Peyer's patch (tissue), 4 donors: Measurements from ENCODE around the gene LFNG. TPM values are rescaled to one million over a fixed set of nuclear protein-coding genes. Genes with fewer than 3 reads are reported as not detected.

Experiments used
- DNase-seq, 3 donors: peaks; one replicate each; pipeline ENCODE4 v3.0.0-alpha.2; 2017 to 2019
- H3K27ac ChIP-seq, 4 donors: fragments of 200-600 bp; sonication (generic); one replicate each; pipeline ENCODE4 v1.5.1; 2016 to 2019
- H3K27me3 ChIP-seq, 2 donors: fragments of 200-600 bp; sonication (generic); one replicate each; pipeline ENCODE4 v1.5.1; 2019
- H3K36me3 ChIP-seq, 3 donors: fragments of 200-600 bp; sonication (generic); one replicate each; pipeline ENCODE4 v1.5.1; 2016 to 2019
- H3K4me1 ChIP-seq, 4 donors: fragments of 200-600 bp; sonication (generic); one replicate each; pipeline ENCODE4 v1.5.1; 2016 to 2019
- H3K4me3 ChIP-seq, 4 donors: fragments of 200-600 bp; sonication (generic); 1 replicate in 3 of 4; 2 replicates in 1 of 4; pipeline ENCODE4 v1.5.1; 2016 to 2019; ENCODE audit warnings: mild to moderate bottlenecking in 1 of 4
- H3K9me3 ChIP-seq, 4 donors: fragments of 200-600 bp; sonication (generic); one replicate each; pipeline ENCODE4 v1.5.1; 2016 to 2019; ENCODE audit warnings: mild to moderate bottlenecking in 1 of 4
- POLR2A ChIP-seq, 2 donors: fragments of 450-650 bp; IDR thresholded peaks; one replicate each; pipeline ENCODE4 v1.5.1; 2017; ENCODE audit warnings: antibody characterized with exemption in 2 of 2, mild to moderate bottlenecking in 2 of 2, moderate library complexity in 2 of 2
- total RNA-seq, 4 donors: library from RNA; depleted of rRNA; stranded (reverse); fragments of >200 nt; gene quantifications; one replicate each; pipeline ENCODE4 v1.1.0, GENCODE V29; 2016
- TF ChIP-seq, protein P1 (sequence below), 6 experiments: fragments of 450-650 bp in 4 of 6; fragments of 200-600 bp in 2 of 6; sonication (generic) in 1 of 6; IDR thresholded peaks; one replicate each; pipeline ENCODE4 v1.5.1; 2017 to 2019; ENCODE audit warnings: antibody characterized with exemption in 6 of 6, mild to moderate bottlenecking in 3 of 6, moderate library complexity in 1 of 6

The LFNG gene
- total RNA-seq, 4 donors from 2014 or later: 22.3 to 104 (median 41.7) TPM

DNA sequence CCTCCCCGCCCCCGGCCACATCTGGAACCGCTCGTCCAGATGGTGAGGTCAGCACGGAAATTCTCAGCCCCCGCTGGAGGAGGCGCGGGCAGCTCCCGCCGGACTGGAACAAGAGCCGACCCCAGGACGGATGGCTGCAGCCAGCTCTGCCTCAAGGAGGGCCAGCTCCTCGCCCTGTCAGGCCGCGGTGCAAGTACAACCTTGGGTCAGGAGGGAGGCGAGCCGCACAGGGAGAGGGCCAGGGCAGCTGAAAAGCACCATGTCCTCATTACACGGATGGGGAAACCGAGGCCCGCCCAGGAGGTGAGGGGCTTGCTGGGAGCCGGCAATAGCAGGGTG is 39.5 kb upstream of the LFNG start:
- Histone ChIP-seq H3K27ac (no peak overlapping the region), H3K4me3 (no peak overlapping the region), H3K4me1 (peaks cover 0 to 16% (median 14%) of the 10 kb centered on the region in 4 donors), H3K27me3 (no peaks in the 10 kb centered on the region), H3K9me3 (no peaks in the 10 kb centered on the region), H3K36me3 (no peaks in the 10 kb centered on the region)
- DNase-seq: no peak
- TF ChIP-seq POLR2A (IDR thresholded peaks at IDR 0.05): no peak
- TF ChIP-seq, protein P1, sequence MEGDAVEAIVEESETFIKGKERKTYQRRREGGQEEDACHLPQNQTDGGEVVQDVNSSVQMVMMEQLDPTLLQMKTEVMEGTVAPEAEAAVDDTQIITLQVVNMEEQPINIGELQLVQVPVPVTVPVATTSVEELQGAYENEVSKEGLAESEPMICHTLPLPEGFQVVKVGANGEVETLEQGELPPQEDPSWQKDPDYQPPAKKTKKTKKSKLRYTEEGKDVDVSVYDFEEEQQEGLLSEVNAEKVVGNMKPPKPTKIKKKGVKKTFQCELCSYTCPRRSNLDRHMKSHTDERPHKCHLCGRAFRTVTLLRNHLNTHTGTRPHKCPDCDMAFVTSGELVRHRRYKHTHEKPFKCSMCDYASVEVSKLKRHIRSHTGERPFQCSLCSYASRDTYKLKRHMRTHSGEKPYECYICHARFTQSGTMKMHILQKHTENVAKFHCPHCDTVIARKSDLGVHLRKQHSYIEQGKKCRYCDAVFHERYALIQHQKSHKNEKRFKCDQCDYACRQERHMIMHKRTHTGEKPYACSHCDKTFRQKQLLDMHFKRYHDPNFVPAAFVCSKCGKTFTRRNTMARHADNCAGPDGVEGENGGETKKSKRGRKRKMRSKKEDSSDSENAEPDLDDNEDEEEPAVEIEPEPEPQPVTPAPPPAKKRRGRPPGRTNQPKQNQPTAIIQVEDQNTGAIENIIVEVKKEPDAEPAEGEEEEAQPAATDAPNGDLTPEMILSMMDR (IDR thresholded peaks at IDR 0.05): no peak

DNA sequence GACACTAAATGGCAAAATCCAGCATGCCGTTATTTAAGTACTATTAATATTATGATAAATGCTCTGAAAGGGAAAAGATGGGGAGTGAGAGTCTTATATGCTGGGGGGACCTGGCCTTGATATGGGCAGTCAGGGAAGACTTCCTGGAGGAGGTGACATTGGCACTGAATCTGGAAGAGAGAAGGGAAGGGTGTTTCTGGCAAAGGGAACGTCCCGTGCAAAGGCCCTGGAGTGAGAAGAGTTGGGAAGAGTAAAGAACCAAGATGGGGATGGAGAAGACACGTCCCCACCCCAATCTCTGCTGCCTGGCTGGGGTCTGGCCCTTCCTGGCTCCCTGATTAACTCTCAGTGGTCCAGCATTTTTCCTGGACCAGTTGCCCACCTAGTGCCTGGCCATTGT is 38.4 kb upstream of the LFNG start:
- Histone ChIP-seq H3K4me3 (no peak overlapping the region), H3K27ac (no peak overlapping the region), H3K27me3 (no peaks in the 10 kb centered on the region), H3K9me3 (no peaks in the 10 kb centered on the region), H3K4me1 (peaks cover 0 to 16% (median 14%) of the 10 kb centered on the region in 4 donors), H3K36me3 (no peaks in the 10 kb centered on the region)
- TF ChIP-seq, protein P1 (IDR thresholded peaks at IDR 0.05): no peak
- TF ChIP-seq POLR2A (IDR thresholded peaks at IDR 0.05): no peak
- DNase-seq: no peak

DNA sequence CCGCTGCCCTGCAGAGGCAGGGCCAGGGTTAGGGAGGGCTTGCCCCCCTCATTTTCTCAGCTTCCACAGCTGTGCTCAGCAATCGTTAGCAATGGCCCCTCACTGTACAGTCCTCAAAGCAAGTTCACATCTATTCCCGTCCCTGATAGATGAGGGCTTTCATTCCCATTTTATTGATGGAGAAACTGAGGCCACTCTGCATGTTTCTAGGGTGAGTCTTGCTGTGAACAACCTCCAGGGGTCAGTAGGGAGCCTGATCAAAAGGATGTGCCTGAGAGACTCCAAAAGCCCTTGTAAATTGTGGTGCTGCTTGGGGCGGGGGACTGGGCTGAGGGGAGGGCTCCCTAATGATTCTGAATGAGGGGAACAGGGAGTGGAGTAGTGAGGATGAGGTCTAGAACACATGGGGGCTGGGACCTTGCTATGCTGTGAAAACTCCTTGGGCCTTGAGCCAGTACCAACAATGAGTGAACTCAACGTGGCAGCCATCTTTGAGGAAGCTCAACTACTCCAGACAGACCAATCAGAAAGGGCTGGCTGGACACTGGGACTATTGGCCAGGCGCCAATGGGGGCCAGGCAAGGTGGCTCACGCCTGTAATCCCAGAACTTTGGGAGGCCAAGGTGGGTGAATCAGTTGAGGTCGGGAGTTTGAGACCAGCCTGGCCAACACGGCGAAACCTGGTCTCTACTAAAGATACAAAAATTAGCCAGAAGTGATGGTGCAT is 36.7 kb upstream of the LFNG start:
- no peaks in the 10 kb centered on the region for H3K36me3 ChIP-seq
- no peak for DNase-seq
- TF ChIP-seq POLR2A (IDR thresholded peaks at IDR 0.05): no peak
- TF ChIP-seq, protein P1 (IDR thresholded peaks at IDR 0.05): no peak
- no peak overlapping the region for H3K27ac ChIP-seq
- no peak overlapping the region for H3K4me3 ChIP-seq
- H3K9me3 ChIP-seq: no peaks in the 10 kb centered on the region
- H3K4me1 ChIP-seq: peaks cover 0 to 10% (median 7%) of the 10 kb centered on the region in 4 donors
- H3K27me3 ChIP-seq: no peaks in the 10 kb centered on the region

DNA sequence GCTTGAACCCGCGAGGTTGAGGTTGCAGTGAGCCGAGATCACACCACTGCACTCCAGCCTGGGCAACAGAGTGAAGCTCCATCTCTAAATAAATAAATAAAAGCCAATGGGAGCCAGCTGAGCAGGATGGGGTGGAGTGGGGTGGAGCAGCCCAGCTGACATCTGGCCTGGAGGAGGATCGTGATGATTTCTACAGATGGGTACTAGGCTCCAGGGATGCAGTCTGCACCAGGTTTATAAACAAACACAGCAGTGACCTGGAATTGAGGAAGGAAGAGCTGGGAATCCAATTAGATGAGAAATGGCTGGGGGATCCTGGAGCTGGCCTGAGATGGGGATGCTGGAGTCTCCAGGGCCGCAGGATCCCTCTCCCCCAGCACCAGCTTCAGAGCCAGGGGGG is 36.1 kb upstream of the LFNG start:
- H3K27me3 ChIP-seq: no peaks in the 10 kb centered on the region
- H3K36me3 ChIP-seq: no peaks in the 10 kb centered on the region
- DNase-seq: no peak

DNA sequence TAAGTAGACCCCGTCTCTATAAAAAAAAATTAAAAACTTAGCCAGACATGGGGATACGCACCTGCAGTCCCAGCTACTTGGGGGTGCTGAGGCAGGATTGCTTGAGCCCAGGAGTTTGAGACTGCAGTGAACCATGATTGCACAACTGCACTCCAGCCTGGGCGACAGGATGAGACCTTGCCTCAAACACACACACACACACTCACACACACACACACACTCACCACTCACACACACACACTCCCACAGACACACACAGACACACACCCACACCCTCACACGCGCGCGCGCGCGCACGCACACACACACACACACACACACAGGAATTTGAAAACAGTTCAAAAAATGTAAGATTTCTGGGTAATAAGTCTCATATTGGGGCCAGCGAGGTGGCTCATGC is 34.7 kb upstream of the LFNG start:
- no peak for DNase-seq
- H3K4me3 ChIP-seq: no peak overlapping the region
- H3K36me3 ChIP-seq: no peaks in the 10 kb centered on the region
- H3K9me3 ChIP-seq: no peaks in the 10 kb centered on the region
- H3K27me3 ChIP-seq: no peaks in the 10 kb centered on the region
- H3K4me1 ChIP-seq: no peaks in the 10 kb centered on the region
- TF ChIP-seq POLR2A (IDR thresholded peaks at IDR 0.05): no peak
- TF ChIP-seq, protein P1 (IDR thresholded peaks at IDR 0.05): no peak
- no peak overlapping the region for H3K27ac ChIP-seq

More for the DNA sequence above, 36.1 kb upstream of the LFNG start:
- H3K4me1 ChIP-seq: peaks cover 0 to 4% (median 2%) of the 10 kb centered on the region in 4 donors
- H3K9me3 ChIP-seq: no peaks in the 10 kb centered on the region
- no peak overlapping the region for H3K4me3 ChIP-seq
- no peak overlapping the region for H3K27ac ChIP-seq
- no peak for TF ChIP-seq POLR2A (IDR thresholded peaks at IDR 0.05)
- TF ChIP-seq, protein P1 (IDR thresholded peaks at IDR 0.05): no peak
